HG03045 (cell line): ENCODE data around the gene DMXL1.
A peak's percentile ranks its signal among the peaks of the same experiment; 100 is the strongest.
"Not testable (repeated sequence)": the region's sequence is repeated elsewhere in the genome, so short reads cannot be mapped to it uniquely, and the experiment has no call there.

Experiments used
- ATAC-seq: cut with Tn5 transposase; IDR thresholded peaks from one replicate; pipeline ENCODE4 v1.9.1; 2021; ENCODE audit warnings: mild to moderate bottlenecking, moderate library complexity; ENCODE audit not compliant: unreplicated experiment

DMXL1 gene

DNA sequence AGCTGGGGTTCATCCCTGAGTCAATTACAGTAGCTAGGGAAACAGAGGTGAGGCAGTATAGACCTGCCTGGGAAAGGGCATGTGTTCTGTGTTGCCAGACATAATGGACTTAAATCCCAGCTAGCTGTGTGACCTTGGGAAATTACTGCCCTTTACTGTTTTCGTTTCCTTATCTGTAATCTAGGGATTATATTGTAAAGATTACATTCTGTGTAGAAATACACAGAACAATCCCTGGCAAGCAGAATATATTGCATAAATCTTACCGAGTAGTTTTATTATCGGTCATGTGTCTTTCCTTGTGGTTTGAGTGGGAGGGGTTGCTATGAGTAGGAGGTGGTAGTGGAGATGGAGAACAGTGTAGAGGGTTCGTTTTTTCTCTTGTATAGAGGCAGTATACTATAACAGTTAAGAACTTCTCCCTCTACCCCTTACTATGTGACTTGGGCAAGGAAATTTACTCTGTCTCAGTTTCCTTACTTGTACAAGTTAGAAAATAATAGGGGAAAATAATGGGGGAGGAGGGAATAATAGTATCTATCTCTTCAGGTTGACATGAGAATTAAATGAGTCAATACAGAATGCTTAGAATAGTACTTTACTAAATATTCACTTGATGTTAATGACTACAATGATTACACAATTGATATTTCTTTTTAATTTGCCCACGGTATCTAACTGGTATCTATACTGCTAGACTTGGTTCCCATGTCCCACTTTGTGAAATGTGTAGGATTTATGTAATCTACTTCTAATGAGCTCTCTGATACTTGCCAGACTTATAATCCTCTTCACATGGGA lies 7.1 kb upstream of the DMXL1 start:
- peak; percentile 72 for ATAC-seq

DNA sequence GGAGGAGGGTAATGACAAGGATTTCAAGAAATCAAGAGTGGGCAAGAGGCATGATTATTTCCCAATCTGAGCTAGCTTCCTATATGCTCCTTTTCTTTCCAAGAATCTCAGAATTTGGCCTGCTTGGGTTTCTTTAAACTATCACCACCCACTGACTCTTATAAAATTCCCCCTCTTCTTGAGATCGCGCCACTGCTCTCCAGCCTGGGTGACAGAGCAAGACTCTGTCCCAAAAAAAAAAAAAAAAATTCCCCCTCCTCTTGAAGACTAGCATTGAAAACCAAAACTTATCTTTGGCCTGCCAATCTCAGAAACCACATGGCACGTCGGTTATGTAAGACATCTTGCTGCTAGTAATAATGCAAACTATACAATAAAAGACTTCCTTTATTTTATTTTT lies 3.4 kb upstream of the DMXL1 start:
- ATAC-seq = no peak

DNA sequence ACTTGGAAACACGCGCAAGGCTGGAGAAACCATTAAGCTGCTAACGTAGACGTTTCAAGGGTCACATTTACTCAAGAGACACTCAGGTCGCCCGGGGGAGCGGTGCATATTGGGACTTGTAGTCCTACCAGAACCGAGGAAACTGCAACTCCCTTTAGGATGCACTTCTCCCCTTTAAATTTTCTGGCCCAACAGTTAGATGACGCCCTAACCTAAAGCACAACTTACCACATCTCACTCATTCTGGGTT lies 384 bp upstream of the DMXL1 start:
- ATAC-seq = peak; percentile 49

DNA sequence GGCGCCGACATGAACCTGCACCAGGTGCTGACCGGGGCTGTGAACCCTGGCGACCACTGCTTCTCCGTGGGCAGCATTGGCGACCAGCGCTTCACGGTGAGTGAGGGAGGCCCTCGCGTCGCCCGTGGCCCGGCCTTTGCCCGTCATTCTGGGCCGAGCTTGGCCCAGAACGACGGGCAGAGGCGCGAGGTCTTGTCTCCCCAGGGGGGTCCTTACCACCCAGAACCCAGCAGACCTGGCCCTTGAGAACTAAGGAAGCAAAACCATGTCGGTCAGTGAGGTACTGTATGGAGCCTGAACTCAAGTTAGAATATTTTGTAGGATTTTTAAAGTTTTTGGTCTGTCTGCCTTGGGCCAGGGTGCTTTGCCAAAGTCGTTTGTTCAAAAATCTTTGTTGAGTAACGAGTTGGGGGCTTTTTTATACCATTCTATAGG lies 691 bp downstream of the DMXL1 start:
- ATAC-seq = peak; percentile 18

DNA sequence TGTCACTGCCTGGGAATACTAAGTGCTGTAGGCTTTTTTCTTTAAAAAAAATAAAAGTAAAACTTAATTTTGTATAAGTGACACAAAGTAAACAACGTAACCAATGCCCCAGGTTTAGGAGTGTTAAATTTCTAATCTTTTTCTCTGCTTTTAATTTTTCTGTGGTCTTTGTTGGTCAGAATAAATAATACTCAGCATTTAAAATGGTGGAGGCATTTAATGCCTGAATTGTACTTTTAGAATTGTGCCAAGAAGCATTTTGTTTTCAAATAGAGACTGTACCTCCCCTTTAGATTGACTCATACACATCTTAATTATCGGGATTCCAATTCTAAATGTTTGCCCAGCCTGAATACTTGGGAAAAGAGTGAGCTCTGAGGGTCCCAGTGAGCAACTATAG lies 1.6 kb downstream of the DMXL1 start:
- ATAC-seq = no peak

DNA sequence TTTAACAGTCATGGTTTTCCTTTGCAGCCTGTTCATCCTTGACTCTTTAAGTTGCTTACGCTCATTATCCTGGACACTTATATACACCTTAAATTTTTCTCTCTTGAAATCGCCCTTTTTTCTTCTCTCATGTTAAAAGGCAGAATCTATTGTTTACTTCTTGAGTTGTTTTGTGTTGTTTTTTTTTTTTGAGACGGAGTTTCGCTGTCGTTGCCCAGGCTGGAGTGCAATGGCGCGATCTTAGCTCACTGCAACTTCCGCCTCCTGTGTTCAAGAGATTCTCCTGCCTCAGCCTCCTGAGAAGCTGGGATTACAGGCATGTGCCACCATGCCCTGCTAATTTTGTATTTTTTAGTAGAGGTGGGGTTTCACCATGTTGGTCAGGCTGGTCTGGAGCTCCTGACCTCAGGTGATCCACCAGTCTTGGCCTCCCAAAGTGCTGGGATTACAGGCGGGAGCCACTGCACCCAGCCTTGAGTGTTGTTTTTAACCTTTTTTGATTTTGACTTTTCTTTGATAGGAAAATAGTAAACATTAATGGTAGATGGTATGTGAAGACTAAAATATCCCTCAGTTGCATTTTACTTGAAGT lies 3.0 kb downstream of the DMXL1 start:
- ATAC-seq = not testable (repeated sequence)

DNA sequence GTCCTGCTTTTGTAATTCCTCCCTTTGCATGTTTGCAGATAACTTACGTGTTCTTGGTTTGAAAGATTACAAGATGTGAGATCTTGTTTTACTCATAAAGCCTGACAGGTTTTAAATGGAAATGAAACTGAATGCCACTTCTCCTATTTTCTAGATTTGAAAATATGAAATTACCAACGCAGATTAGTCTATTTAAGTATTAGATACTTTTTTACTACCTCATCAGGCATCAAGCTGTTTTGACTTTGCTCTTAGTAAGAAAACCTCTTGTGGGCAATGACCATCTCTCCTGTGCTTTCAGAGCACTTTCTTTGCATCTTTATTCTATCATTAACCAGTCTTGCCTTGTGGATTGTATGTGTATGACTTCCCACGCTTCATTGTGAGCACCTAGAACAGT lies 3.5 kb downstream of the DMXL1 start:
- ATAC-seq = peak; percentile 11

DNA sequence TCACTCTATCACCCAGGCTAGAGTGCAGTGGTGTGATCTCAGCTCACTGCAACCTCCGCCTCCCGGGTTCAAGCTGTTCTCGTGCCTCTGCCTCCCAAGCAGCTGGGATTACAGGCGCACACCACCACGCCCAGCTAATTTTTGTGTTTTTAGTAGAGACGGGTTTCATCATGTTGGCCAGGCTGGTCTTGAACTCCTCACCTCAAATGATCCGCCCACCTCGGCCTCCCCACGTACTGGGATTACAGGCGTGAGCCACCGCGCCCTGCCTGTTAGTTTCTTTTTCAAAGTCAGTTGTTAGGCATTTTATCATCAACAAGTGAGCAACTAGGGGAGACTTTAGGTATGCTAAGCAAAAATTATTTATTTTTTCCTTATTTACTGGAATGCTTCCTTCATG lies 4.4 kb downstream of the DMXL1 start:
- ATAC-seq = not testable (repeated sequence)

DNA sequence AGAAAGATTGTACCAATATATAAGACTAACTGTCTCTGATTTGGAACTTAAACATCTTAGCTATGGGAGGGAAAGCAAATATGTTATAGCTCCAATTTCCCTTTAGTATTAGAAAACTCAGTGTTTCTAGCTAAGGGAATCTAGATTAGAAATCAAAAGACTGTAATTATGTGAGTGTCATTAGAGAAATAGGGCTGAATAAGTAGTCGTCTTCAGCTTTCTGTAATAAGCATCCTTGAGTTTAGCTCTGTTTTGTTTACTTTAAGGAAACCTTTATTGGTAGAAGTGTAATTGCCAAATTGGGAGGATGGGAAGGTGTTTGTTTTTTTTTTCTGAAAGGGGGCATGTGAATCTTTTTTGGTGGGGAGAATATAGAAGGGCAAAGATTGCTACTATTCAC lies 5.2 kb downstream of the DMXL1 start:
- ATAC-seq = no peak

DNA sequence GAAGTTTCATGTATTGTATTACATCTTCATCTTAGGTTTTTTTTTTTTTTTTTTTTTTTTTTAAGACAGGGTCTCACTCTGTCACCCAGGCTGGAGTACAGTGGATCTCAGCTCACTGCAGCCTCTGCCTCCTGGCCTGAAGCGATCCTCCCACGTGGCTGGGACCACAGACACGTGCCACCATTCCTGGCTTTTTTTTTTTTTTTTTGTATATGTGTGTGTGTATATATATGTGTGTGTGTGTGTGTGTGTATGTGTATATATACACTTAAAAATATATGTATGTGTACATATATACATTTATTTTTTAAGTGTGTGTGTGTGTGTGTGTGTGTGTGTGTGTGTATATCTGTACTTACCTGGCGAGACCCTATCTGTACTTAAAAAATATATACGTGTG lies 6.6 kb downstream of the DMXL1 start:
- no peak for ATAC-seq

DNA sequence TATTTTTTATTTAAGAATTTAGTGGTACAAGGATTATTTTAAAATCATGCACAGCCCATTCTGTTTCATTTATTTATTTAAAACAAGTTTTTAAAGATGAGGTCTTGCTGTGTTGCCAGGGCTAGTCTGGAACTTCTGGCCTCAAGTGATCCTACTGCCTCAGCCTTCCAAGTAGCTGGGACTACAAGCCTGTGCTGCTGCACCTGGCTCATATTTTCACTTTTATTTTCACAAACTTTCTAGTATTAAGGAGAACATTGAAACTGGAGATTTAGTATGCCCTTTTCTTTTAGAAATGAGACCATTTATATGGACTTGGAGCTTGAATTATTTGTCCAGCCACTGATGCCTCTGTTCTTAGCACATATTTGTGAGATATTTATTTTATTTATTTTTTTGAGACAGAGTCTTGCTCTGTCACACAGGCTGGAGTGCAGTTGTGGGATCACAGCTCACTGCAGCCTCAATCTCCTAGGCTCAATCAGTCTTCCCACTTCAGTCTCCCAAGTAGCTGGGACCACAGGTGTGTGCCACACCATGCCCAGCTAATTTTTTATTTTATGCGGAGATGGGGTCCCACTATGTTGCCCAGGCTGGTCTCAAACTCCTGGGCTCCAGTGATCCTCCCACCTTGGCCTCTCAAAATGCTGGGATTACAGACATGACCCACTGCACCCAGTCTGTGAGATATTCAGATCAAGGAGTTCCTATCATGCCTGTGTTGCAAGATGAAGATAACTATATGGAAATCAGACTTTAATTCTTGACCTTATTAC lies 7.4 kb downstream of the DMXL1 start:
- ATAC-seq = no peak

DNA sequence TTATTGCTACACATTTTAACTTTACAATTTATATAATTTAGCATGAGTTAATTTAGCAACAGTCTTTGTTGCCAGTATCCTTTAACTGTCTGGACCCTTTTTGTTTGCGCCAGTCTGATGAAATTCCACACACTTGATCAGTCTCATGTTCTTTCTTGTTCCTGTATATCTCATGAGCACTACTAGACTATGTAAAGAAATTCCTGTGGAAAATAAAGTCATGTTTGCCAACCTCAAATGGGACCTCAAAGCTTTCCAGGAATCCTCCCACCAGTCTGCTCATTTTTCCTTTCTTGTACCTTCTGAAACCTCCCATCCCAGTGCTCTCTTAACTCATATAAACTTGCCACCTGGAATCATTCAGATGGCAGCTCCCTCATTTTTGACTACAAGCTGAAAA lies 8.0 kb downstream of the DMXL1 start:
- ATAC-seq = no peak

DNA sequence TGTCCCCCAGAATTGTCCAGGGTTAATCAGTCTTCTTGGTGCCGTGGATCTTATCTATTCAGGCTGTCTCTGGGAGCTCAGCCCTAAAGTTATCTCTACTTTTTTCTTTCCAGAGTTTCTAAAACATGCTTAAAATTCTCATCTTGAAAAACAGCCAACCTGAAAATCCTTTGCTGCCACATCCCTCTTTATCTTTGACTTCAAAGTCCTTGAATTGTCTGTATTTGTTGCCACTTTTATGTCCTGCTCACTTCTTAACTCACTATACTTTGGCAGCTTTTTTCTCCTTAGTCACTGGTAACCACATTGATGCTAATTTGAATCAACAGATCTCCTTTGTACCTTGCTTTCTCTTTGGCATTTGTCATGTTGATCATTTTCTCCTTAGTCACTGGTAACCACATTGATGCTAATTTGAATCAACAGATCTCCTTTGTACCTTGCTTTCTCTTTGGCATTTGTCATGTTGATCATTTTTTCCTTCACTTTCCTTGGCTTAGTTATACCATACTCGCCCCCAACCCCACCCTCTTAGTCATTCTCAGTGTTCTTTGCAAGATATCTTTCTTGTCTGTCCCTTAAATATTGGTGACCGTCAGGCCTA lies 8.5 kb downstream of the DMXL1 start:
- no peak for ATAC-seq

DNA sequence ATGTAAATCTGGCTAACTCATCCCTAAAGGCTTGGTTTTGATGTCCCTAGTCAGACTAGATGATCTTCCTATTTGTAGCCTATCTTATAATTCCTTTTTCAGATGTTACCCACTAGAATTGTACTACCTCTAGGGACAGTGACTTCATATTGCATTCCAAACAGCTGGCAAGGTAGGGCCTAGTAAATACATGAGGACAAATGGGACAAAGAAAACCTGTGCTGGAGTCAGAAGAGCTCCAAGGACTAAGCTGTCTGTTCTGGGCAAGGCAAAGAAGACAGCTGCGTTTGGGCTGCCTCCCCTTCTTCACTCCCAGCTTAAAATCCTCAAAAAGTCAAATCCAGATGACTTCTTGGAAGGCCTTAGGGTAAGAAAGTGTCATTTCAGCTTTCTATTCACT lies 10.0 kb downstream of the DMXL1 start:
- ATAC-seq = no peak

DNA sequence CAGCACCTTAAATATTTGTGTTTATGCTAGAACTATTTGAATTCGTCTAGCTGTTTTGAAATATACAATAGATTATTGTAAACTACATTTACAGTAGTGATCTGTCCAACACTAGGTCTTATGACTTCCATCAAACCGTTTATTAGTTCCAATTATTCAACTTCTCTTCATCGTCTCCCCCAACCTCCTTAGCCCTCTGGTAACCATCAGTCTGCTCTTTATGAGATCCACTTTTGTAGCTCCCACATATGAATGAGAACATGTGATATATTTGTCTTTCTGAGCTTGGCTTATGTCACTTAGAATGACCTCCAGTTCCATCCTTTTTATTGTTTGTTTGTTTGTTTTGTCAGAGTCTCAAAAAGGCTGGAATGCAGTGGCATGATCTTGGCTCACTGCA lies 11.8 kb downstream of the DMXL1 start:
- ATAC-seq = no peak

DNA sequence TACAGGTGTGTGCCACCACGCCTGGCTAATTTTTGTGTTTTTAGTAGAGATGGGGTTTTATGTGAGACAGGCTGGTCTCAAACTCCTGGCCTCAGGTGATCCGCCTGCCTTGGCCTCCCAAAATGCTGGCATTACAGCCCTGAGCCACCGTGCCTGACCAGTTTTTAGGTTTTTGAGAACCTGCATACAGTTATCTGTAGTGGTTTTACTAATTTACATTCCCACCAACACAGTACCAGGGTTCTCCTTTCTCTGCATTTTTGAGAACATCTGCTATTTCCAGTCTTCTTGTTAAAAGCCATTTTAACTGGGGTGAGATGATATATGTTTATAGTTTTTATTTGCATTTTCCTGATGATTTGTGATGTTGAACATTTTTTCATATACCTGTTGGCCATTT lies 12.8 kb downstream of the DMXL1 start:
- peak; percentile 71 for ATAC-seq

DNA sequence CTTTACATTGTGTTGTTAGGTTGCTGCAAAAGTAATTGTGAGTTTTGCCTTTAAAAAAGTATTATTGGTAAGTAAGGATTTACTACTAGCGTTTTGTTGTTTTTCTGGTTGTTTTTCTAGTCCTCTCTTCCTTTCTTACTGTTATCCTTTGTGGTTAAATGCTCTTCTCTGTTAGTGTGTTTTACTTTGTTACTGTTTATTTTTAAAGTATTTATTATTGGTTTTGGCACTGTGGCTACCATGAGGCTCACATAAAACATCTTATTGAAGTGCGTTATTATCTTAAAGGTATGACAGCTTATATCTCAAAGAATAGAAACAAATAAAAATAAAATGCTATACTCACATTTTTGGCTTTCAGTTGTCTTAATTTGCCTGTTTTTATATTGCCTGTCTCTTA lies 17.6 kb downstream of the DMXL1 start:
- ATAC-seq = no peak

DNA sequence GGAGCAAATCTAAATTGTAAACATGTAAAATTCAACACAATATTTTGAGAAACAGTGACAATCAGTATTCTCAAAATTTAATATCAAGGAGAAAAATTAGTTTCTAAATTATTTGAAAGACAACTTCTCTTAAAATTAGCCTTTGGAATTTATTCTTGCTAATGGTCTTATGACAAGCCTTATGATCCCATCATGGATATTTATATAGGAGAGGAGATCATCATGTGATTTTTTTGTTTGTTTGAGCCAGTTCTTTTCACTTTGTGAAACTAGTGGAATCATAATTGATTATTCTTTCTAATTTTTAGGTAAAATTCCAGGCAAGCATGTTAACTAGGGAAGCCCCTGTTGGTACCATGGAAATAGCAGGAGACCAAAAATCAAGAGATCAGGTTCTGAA lies 24.7 kb downstream of the DMXL1 start:
- ATAC-seq = no peak

DNA sequence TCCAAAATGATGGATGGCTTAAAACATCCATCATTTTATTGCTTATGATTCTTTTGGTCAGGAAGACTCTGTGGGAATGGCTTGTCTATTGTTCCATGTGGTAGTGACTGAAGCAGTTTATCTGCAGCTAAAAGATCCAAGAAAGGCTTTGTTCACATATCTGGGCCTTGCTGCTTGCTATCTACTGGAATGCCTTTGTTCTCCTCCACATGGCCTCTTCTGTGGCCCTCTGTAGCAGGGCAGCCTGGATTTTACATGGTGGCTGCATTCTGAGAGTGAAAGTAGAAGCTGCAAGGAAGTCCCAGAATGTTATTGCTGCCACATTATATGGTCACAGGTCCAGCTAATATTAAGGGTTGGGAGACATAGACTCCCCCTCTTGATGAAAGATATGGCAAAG lies 35.1 kb downstream of the DMXL1 start:
- no peak for ATAC-seq

DNA sequence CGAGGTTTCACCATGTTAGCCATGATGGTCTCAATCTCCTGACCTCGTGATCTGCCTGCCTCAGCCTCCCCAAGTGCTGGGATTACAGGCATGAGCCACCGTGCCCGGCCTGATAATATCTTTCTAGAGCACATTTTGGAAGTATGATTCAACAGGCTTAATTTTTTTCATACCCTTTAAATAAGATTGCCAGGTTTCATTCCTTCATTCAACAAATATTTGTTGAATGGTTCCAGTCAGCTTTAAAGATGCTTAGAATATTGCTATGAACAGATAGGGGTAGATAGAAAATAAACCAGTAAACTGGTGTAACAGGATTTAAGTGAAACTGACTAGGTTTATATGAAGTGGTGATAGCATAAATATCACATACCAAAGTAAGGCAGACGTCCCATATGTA lies 41.3 kb downstream of the DMXL1 start:
- ATAC-seq = no peak

DNA sequence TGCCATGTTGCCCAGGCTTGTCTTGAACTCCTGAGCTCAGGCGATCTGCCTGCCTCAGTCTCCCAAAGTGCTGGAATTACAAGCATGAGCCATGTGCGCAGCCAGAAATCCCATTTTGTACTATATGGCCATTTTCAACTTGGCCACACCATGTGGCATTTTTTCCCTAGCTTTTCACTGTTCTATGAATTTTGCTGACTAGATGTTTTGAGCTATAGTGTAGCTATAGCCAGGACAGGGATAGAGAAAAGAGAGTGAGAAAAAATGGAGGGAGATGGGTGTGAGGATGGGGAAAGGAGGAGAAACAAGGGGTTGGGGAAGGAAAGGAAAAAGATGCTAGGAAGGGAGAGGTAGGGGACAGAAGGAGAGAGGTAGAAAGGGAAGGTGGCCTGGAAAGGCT lies 46.4 kb downstream of the DMXL1 start:
- no peak for ATAC-seq

DNA sequence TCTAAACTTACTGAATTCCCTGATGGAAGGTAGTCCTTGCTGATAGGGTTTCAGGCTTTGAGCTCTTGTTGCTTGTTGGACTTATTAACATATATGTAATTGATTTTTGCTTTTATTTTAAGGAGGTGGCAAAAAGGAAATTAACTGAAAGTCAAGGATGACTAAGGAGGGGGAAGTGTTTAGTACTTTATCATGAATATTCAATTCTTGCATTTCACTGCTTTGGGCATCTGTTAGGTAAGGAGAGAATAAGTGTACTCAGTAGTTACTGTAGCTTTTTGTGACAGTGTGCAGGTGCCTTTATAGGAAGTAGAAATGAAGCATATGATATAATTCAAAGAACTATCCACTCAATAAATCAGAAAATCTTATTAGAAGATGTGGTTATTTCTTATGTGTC lies 47.1 kb downstream of the DMXL1 start:
- no peak for ATAC-seq
